NCI-H1417 (cell line): Measurements from ENCODE around the gene PHLDA2.
"Not testable (repeated sequence)": the region's sequence is repeated elsewhere in the genome, so short reads cannot be mapped to it uniquely, and the experiment has no call there.

Experiments
- DNase-seq, 3 experiments: peaks; one replicate each; lab custom pipeline; 2025; lab: John Stamatoyannopoulos, UW

PHLDA2 gene

GRCh38 chr11:2945031-2945756 is 16.0 kb upstream of the PHLDA2 start:
- no peak for DNase-seq

GRCh38 chr11:2944530-2944929 is 15.3 kb upstream of the PHLDA2 start:
- DNase-seq = no peak

- no peak for DNase-seq
These were observed 14.5 kb upstream of the PHLDA2 start for GRCh38 chr11:2943711-2944118.

- no peak for DNase-seq
These were observed 13.9 kb upstream of the PHLDA2 start for GRCh38 chr11:2942872-2943710.

GRCh38 chr11:2942447-2942846 is 13.2 kb upstream of the PHLDA2 start:
- DNase-seq = no peak

- no peak for DNase-seq
These were observed 12.0 kb upstream of the PHLDA2 start for GRCh38 chr11:2940921-2941821.

GRCh38 chr11:2940147-2940920 is 11.1 kb upstream of the PHLDA2 start:
- DNase-seq = no peak

- not testable (repeated sequence) for DNase-seq
These were observed 9.5 kb upstream of the PHLDA2 start for GRCh38 chr11:2938458-2939418.

GRCh38 chr11:2937641-2938457 is 8.6 kb upstream of the PHLDA2 start:
- not testable (repeated sequence) for DNase-seq

- DNase-seq = no peak
These were observed 5.5 kb upstream of the PHLDA2 start for GRCh38 chr11:2934611-2935239.

GRCh38 chr11:2934021-2934550 is 4.9 kb upstream of the PHLDA2 start:
- DNase-seq = no peak

GRCh38 chr11:2933375-2934020 is 4.3 kb upstream of the PHLDA2 start:
- no peak for DNase-seq

GRCh38 chr11:2932850-2933251 is 3.6 kb upstream of the PHLDA2 start:
- no peak for DNase-seq

- DNase-seq = no peak
These were observed 2.8 kb upstream of the PHLDA2 start for GRCh38 chr11:2931771-2932738.

GRCh38 chr11:2931420-2931746 is 2.2 kb upstream of the PHLDA2 start:
- no peak for DNase-seq

- DNase-seq = peak in 2 of 3 experiments; percentile 65 to 73
These were observed 1.6 kb upstream of the PHLDA2 start for GRCh38 chr11:2930704-2931419.
